Fibroblast of lung (primary cell): ENCODE measurements around the gene SULT4A1. TPM values are rescaled to one million over a fixed set of nuclear protein-coding genes. Genes with fewer than 3 reads are reported as not detected.

Experiments
- DNase-seq, 2 donors: peaks; one replicate each; pipeline versions ENCODE4 v3.0.0 to v3.0.0-alpha.2; 2010; ENCODE audit warnings: low read depth in 2 of 2
- H2AFZ ChIP-seq: 2 replicates; pipeline ENCODE4 v1.5.1; 2012; ENCODE audit warnings: low read length, control low read depth, inconsistent platforms
- H3K27ac ChIP-seq: 2 replicates; pipeline ENCODE4 v1.5.1; 2011; ENCODE audit warnings: low read length, control low read depth; ENCODE audit not compliant: insufficient read depth
- H3K27me3 ChIP-seq: 2 replicates; pipeline ENCODE4 v1.5.1; 2011; ENCODE audit warnings: mild to moderate bottlenecking, low read length; ENCODE audit not compliant: control insufficient read depth, insufficient read depth
- H3K36me3 ChIP-seq: 2 replicates; pipeline ENCODE4 v1.5.1; 2011; ENCODE audit warnings: low read length; ENCODE audit not compliant: control insufficient read depth, insufficient read depth
- H3K4me1 ChIP-seq: 2 replicates; pipeline ENCODE4 v1.5.1; 2011; ENCODE audit warnings: low read length; ENCODE audit not compliant: control insufficient read depth, insufficient read depth; ENCODE audit errors: extremely low read depth
- H3K4me2 ChIP-seq: 2 replicates; pipeline ENCODE4 v1.5.1; 2011; ENCODE audit warnings: low read length, control low read depth; ENCODE audit not compliant: insufficient read depth; ENCODE audit errors: extremely low read depth
- H3K4me3 ChIP-seq, 4 experiments: fragments of 200-600 bp in 1 of 4; sonication (generic) in 1 of 4; replicated peaks in 1 of 4; 2 replicates each; pipeline ENCODE4 v1.5.1; 2011 to 2016; ENCODE audit warnings: low read length in 4 of 4, low read depth in 3 of 4, mild to moderate bottlenecking in 3 of 4, control low read depth in 2 of 4, inconsistent platforms in 1 of 4, mixed read lengths in 1 of 4; ENCODE audit not compliant: insufficient read depth in 1 of 4; ENCODE audit errors: control extremely low read depth in 1 of 4
- H3K79me2 ChIP-seq: 2 replicates; pipeline ENCODE4 v1.5.1; 2012; ENCODE audit warnings: mild to moderate bottlenecking, low read length, inconsistent platforms; ENCODE audit not compliant: control insufficient read depth, insufficient read depth
- H3K9ac ChIP-seq: 2 replicates; pipeline ENCODE4 v1.5.1; 2011; ENCODE audit warnings: mild to moderate bottlenecking, low read length, control low read depth; ENCODE audit not compliant: insufficient read depth
- H3K9me3 ChIP-seq: 2 replicates; pipeline ENCODE4 v1.5.1; 2012; ENCODE audit warnings: low read depth, low read length; ENCODE audit not compliant: control insufficient read depth, insufficient read depth
- H4K20me1 ChIP-seq: 2 replicates; pipeline ENCODE4 v1.5.1; 2011; ENCODE audit warnings: low read length; ENCODE audit not compliant: control insufficient read depth, insufficient read depth; ENCODE audit errors: extremely low read depth
- CTCF ChIP-seq, 2 donors: IDR thresholded peaks in 1 of 2; conservative IDR thresholded peaks in 1 of 2; 1 replicate in 1 of 2; 2 replicates in 1 of 2; pipeline ENCODE4 v1.5.1; 2011 to 2012; ENCODE audit warnings: low read length in 2 of 2, control low read depth in 1 of 2, inconsistent platforms in 1 of 2, low read depth in 1 of 2, mild to moderate bottlenecking in 1 of 2
- EZH2 ChIP-seq: IDR thresholded peaks from 2 replicates; pipeline ENCODE4 v1.5.1; 2012; ENCODE audit warnings: low read length, control low read depth, mild to moderate bottlenecking; ENCODE audit errors: missing control alignments
- polyA plus RNA-seq, 2 donors: library from polyadenylated mRNA; depleted of rRNA in 1 of 2; stranded (reverse) in 1 of 2; unstranded in 1 of 2; fragments of >200 nt; gene quantifications; 2 replicates each; pipeline ENCODE4 v1.2.1, GENCODE V29; 2011 to 2012; ENCODE audit warnings: missing spikeins in 1 of 2
- total RNA-seq: library from RNA; depleted of rRNA; stranded (reverse); fragments of >200 nt; gene quantifications from 2 replicates; pipeline ENCODE4 v1.2.1, GENCODE V29; 2014

SULT4A1 gene
- total and polyA plus RNA-seq, 2 donors (not counting 1 experiment from before 2014, with no cell fraction given): 0.16 to 0.50 TPM

GRCh38 chr22:43889860-43890253, 27.5 kb upstream of the SULT4A1 start:
- H4K20me1 ChIP-seq: no peaks in the 10 kb centered on the region
- peak; percentile 29 to 40 for DNase-seq
- no peaks in the 10 kb centered on the region for H3K36me3 ChIP-seq
- no peaks in the 10 kb centered on the region for H3K4me1 ChIP-seq
- no peaks in the 10 kb centered on the region for H3K9me3 ChIP-seq
- H3K4me3 ChIP-seq: no peak overlapping the region
- no peaks in the 10 kb centered on the region for H3K79me2 ChIP-seq
- H2AFZ ChIP-seq: no peak overlapping the region
- H3K4me2 ChIP-seq: no peak overlapping the region
- H3K9ac ChIP-seq: no peak overlapping the region
- no peak overlapping the region for H3K27ac ChIP-seq
- H3K27me3 ChIP-seq: peaks cover 16% of the 10 kb centered on the region
- TF ChIP-seq EZH2: no peak
- TF ChIP-seq CTCF (conservative IDR thresholded peaks at IDR 0.05 in 1 of 2, IDR thresholded peaks at IDR 0.05 in 1 of 2; ENCODE audit: low read depth in 1 of 2, low read length in 2 of 2): peak; percentile 17 to 32

GRCh38 chr22:43889201-43889859, 27.0 kb upstream of the SULT4A1 start:
- H3K4me1 ChIP-seq: no peaks in the 10 kb centered on the region
- no peaks in the 10 kb centered on the region for H3K9me3 ChIP-seq
- H3K4me3 ChIP-seq: no peak overlapping the region
- no peak overlapping the region for H3K4me2 ChIP-seq
- H3K27ac ChIP-seq: no peak overlapping the region
- TF ChIP-seq EZH2 (no peak), CTCF (conservative IDR thresholded peaks at IDR 0.05 in 1 of 2, IDR thresholded peaks at IDR 0.05 in 1 of 2; ENCODE audit: low read depth in 1 of 2, low read length in 2 of 2) (no peak)
- no peak for DNase-seq
- no peaks in the 10 kb centered on the region for H4K20me1 ChIP-seq
- peaks cover 16% of the 10 kb centered on the region for H3K27me3 ChIP-seq
- no peaks in the 10 kb centered on the region for H3K79me2 ChIP-seq
- H2AFZ ChIP-seq: no peak overlapping the region
- no peak overlapping the region for H3K9ac ChIP-seq
- no peaks in the 10 kb centered on the region for H3K36me3 ChIP-seq

- no peak for DNase-seq
- peaks cover 16% of the 10 kb centered on the region for H3K27me3 ChIP-seq
- no peak overlapping the region for H2AFZ ChIP-seq
- no peaks in the 10 kb centered on the region for H4K20me1 ChIP-seq
- H3K36me3 ChIP-seq: no peaks in the 10 kb centered on the region
- TF ChIP-seq EZH2 (no peak), CTCF (conservative IDR thresholded peaks at IDR 0.05 in 1 of 2, IDR thresholded peaks at IDR 0.05 in 1 of 2; ENCODE audit: low read depth in 1 of 2, low read length in 2 of 2) (no peak)
- H3K27ac ChIP-seq: no peak overlapping the region
- no peaks in the 10 kb centered on the region for H3K79me2 ChIP-seq
- no peak overlapping the region for H3K9ac ChIP-seq
- H3K4me2 ChIP-seq: no peak overlapping the region
- H3K4me3 ChIP-seq: no peak overlapping the region
- H3K4me1 ChIP-seq: no peaks in the 10 kb centered on the region
- H3K9me3 ChIP-seq: no peaks in the 10 kb centered on the region
These were observed 26.4 kb upstream of the SULT4A1 start for GRCh38 chr22:43888740-43889139.
